T-helper 2 cell treated with Interferon-gamma antibody and Interleukin-4, amounts not matched to agents 100 ng/mL and 5 ng/mL, for 36 hours (primary cell): ENCODE results near the gene PTPN13. TPM values are rescaled to one million over a fixed set of nuclear protein-coding genes. Genes with fewer than 3 reads are reported as not detected.

ENCODE experiments used
- intact Hi-C: fragments of 100-400 bp; cut with micrococcal nuclease; formaldehyde crosslinking; loops from one replicate; pipeline ENCODE4 v1.15.1; 2023
- total RNA-seq: library from RNA; stranded (reverse); gene quantifications from 2 replicates; pipeline ENCODE4 v1.2.3, GENCODE V29; 2022

Gene PTPN13
- total RNA-seq, 1 donor from 2014 or later = 0.34 TPM

- intact Hi-C loops = no loop called here
Observed at GRCh38 chr4:86809809-86810208, 215.7 kb downstream of the PTPN13 start.

GRCh38 chr4:86810847-86811246 lies 216.7 kb downstream of the PTPN13 start:
- intact Hi-C loops = no loop called here

- intact Hi-C loops = no loop called here
Observed at GRCh38 chr4:86815653-86816052, 221.5 kb downstream of the PTPN13 start.

GRCh38 chr4:86816501-86817273 lies 222.6 kb downstream of the PTPN13 start:
- intact Hi-C loops = no loop called here

GRCh38 chr4:86818211-86818610 lies 224.1 kb downstream of the PTPN13 start:
- intact Hi-C loops = no loop called here

- intact Hi-C loops = no loop called here
Observed at GRCh38 chr4:86818841-86819240, 224.7 kb downstream of the PTPN13 start.

- intact Hi-C loops = no loop called here
Observed at GRCh38 chr4:86819561-86819960, 225.4 kb downstream of the PTPN13 start.

GRCh38 chr4:86821151-86821550 lies 227.0 kb downstream of the PTPN13 start:
- intact Hi-C loops = no loop called here

GRCh38 chr4:86822136-86822535 lies 228.0 kb downstream of the PTPN13 start:
- intact Hi-C loops = no loop called here

GRCh38 chr4:86825511-86825910 lies 231.4 kb downstream of the PTPN13 start:
- intact Hi-C loops = no loop called here

GRCh38 chr4:86831262-86832130 lies 237.4 kb downstream of the PTPN13 start:
- intact Hi-C loops = no loop called here

- intact Hi-C loops = no loop called here
Observed at GRCh38 chr4:86833615-86834014, 239.5 kb downstream of the PTPN13 start.

- intact Hi-C loops = no loop called here
Observed at GRCh38 chr4:86834901-86835300, 240.8 kb downstream of the PTPN13 start.

- intact Hi-C loops = no loop called here
Observed at GRCh38 chr4:86835677-86836076, 241.6 kb downstream of the PTPN13 start.

GRCh38 chr4:86837691-86838503 lies 243.8 kb downstream of the PTPN13 start:
- intact Hi-C loops = no loop called here

- intact Hi-C loops = no loop called here
Observed at GRCh38 chr4:86840858-86841257, 246.7 kb downstream of the PTPN13 start.

- intact Hi-C loops = no loop called here
Observed at GRCh38 chr4:86841309-86841708, 247.2 kb downstream of the PTPN13 start.

- intact Hi-C loops = no loop called here
Observed at GRCh38 chr4:86845593-86845992, 251.5 kb downstream of the PTPN13 start.

GRCh38 chr4:86846921-86847320 lies 252.8 kb downstream of the PTPN13 start:
- intact Hi-C loops = no loop called here

GRCh38 chr4:86847571-86847970 lies 253.5 kb downstream of the PTPN13 start:
- intact Hi-C loops = no loop called here

GRCh38 chr4:86848136-86848535 lies 254.0 kb downstream of the PTPN13 start:
- intact Hi-C loops = no loop called here
